ENCODE measurements around the gene AFAP1L1. TPM values are rescaled to one million over a fixed set of nuclear protein-coding genes. Genes with fewer than 3 reads are reported as not detected.

The AFAP1L1 gene
- total and polyA plus RNA-seq, 7 donors, result 10.8 to 39.9 (median 23.0) TPM

DNA sequence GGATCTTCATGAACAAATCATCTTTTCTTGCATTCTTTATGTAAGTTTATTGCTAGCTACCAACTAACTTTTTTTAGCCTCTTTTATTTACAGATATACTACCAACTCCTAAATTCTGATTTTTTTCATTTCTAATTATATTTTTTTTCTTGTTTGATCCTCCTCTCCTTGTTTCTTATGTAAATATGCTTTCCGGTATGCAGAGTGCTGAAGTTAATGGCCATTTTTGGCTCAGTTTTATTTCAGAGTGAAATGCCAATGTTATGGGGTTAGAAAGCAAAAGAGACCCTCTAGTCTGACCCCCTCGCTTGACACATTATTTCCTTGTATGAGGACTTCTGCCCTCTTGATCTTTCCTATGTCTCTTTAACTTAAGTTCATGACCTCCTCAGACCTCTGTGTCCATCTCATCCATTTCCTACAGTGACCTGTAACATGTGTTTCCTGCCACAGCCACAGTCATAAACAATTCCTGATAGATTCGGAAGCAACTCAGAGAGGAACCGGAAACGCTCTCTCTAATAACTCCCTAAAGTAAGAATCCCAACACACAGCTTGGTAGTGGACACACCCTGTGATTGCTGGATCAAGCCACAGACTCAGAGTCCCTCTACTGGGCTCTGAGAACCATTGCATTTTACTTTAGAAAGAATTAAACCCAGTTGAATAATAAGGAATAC, 42.9 kb upstream of the AFAP1L1 start:
- TF ChIP-seq CTCF (IDR thresholded peaks at IDR 0.05), result peak; percentile 86
- WGBS, 3 donors, result 26 to 28% (median 27%) methylated on average over 5 of the region's 5 CpGs
- H3K27ac ChIP-seq, result peak overlapping the region; percentile 33
- DNase-seq, result no peak
- peaks cover 0 to 43% of the 10 kb centered on the region in 2 donors for H3K36me3 ChIP-seq (ENCODE audit: insufficient read depth in 1 of 2, low read depth in 1 of 2)
- H3K9me3 ChIP-seq, result no peaks in the 10 kb centered on the region
- peaks cover 5% of the 10 kb centered on the region for H3K4me1 ChIP-seq
- intact Hi-C loops (cut with DNase I), result loop anchor here (1.0 to 10.0 kb wide), 3 partner anchors 86 to 244 kb away; partner anchors contain the start of gene ABLIM3 (in 1 of the 2)
- no peak overlapping the region for H3K4me3 ChIP-seq
- peak; percentile 89 to 98 (median 95) for ATAC-seq
- H3K27me3 ChIP-seq (ENCODE audit: insufficient read depth in 3 of 3, low read length in 2 of 3), result no peaks in the 10 kb centered on the region

DNA sequence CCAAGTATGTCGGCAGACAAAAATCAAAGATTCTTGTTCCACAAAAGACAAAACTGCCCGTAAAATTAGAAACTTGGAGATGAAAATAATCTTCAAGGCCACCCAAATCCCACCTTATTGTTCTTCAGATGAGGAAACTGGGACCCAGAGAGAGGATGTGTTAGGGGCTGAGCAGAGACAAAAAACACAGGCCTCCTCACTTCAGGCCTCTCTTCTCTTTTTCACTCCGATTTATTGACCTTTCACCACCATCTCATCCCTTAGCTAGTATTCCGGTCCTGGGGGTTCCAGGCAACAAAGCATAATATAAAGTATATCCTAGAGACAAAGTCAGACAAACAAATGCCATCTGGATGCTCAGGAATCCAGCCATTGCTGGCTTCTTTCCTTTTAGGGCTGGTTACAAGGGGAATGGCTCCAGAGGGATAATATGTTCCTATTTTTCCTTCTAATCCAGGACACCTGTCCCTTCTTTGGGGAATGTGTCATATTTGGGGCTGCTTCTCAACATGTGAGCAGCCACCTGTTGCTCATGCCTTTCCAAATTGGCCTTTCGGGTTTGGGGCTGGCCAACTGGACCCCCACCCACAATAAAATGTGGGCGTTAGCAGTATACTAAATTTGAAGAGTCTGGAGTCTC, 42.2 kb upstream of the AFAP1L1 start:
- WGBS, 3 donors, result 13 to 19% (median 14%) methylated on average over 6 of the region's 6 CpGs
- peak in 3 of 4 donors; percentile 15 to 28 (median 20) for ATAC-seq
- Histone ChIP-seq H3K4me1 (peaks cover 5% of the 10 kb centered on the region), H3K4me3 (no peak overlapping the region), H3K27me3 (ENCODE audit: insufficient read depth in 3 of 3, low read length in 2 of 3) (no peaks in the 10 kb centered on the region), H3K36me3 (ENCODE audit: insufficient read depth in 1 of 2, low read depth in 1 of 2) (peaks cover 0 to 50% of the 10 kb centered on the region in 2 donors), H3K27ac (no peak overlapping the region), H3K9me3 (no peaks in the 10 kb centered on the region)
- no peak for DNase-seq
- intact Hi-C loops (cut with DNase I), result loop anchor here (1.0 to 10.0 kb wide), 2 partner anchors 88 to 245 kb away; partner anchors contain the start of gene ABLIM3 (in 1 of the 2)
- no peak for TF ChIP-seq CTCF (IDR thresholded peaks at IDR 0.05)

DNA sequence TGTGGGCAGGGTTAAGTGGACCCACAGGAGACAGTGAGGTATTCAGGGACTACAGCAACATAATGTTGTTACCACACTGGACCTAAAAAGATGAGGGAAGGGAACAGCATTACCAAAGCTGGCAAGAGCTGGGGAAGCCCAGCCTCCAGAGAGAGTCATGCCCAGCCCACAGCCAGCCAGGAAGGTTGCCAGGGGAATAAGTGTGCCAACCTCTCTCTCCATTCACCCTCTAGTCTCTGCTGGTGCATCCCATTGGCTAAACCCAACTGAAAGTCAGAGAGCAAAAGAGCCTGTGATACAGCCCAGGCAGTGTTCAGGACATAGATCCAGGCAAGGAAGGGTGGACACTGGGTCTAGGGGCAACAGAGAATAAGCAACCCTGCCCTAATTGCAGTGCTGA, 35.8 kb upstream of the AFAP1L1 start:
- Histone ChIP-seq H3K9me3 (no peaks in the 10 kb centered on the region), H3K4me1 (no peaks in the 10 kb centered on the region), H3K4me3 (no peak overlapping the region), H3K36me3 (ENCODE audit: insufficient read depth in 1 of 2, low read depth in 1 of 2) (peaks cover 0 to 89% of the 10 kb centered on the region in 2 donors), H3K27ac (no peak overlapping the region), H3K27me3 (ENCODE audit: insufficient read depth in 3 of 3, low read length in 2 of 3) (no peaks in the 10 kb centered on the region)
- intact Hi-C loops (cut with DNase I), result loop anchor here in 1 of 2 donors (10.0 kb wide), 1 partner anchor 501 kb away; no protein-coding TSS in a partner anchor
- ATAC-seq, result peak in 3 of 4 donors; percentile 29 to 45 (median 37)
- no peak for TF ChIP-seq CTCF (IDR thresholded peaks at IDR 0.05)
- DNase-seq, result no peak

GRCh38 chr5:149237662-149238061, 34.0 kb upstream of the AFAP1L1 start:
- intact Hi-C loops (cut with DNase I), result loop anchor here in 1 of 2 donors (10.0 kb wide), 1 partner anchor 503 kb away; no protein-coding TSS in a partner anchor
- no peak for DNase-seq
- no peak for TF ChIP-seq CTCF (IDR thresholded peaks at IDR 0.05)
- WGBS, 3 donors, result 60 to 63% (median 63%) methylated on average over 4 of the region's 4 CpGs
- Histone ChIP-seq H3K27me3 (ENCODE audit: insufficient read depth in 3 of 3, low read length in 2 of 3) (no peaks in the 10 kb centered on the region), H3K9me3 (no peaks in the 10 kb centered on the region), H3K36me3 (ENCODE audit: insufficient read depth in 1 of 2, low read depth in 1 of 2) (peaks cover 0 to 88% of the 10 kb centered on the region in 2 donors), H3K4me1 (no peaks in the 10 kb centered on the region), H3K27ac (no peak overlapping the region), H3K4me3 (no peak overlapping the region)
- ATAC-seq, result no peak
